ENCODE results near the gene TMTC4. TPM values are rescaled to one million over a fixed set of nuclear protein-coding genes. Genes with fewer than 3 reads are reported as not detected.

The TMTC4 gene
- total and polyA plus RNA-seq, 2 of the 4 experiments (the other 2 are of a cell fraction), result 8.4 to 14.3 TPM

- no TSS peak for BruUV-seq (replicated peaks)
- H2BK120ac ChIP-seq (ENCODE audit: low read depth, low read length), result no peak overlapping the region
- dilution Hi-C loops (cut with HindIII; ENCODE audit: low sequenced_read_pairs, unreplicated experiment), result no loop called here
Observed at GRCh38 chr13:100665403-100665802, 9.2 kb downstream of the TMTC4 start.

More at GRCh38 chr13:100665403-100665802, 9.2 kb downstream of the TMTC4 start:
- H2BK5ac ChIP-seq (ENCODE audit: low read depth, low read length, poor library complexity, severe bottlenecking), result no peak overlapping the region
- H3K14ac ChIP-seq (replicated peaks; ENCODE audit: low read depth, low read length), result no peak overlapping the region
- H3K56ac ChIP-seq (ENCODE audit: extremely low read depth, insufficient read depth, low read length), result no peak overlapping the region
- H2AK5ac ChIP-seq (ENCODE audit: low read depth, low read length), result no peak overlapping the region
- no peak overlapping the region for H3K4ac ChIP-seq (ENCODE audit: low read depth, low read length)
- peaks cover 0 to 2% of the 10 kb centered on the region in 2 experiments; a peak in 1 of 4 replicates for H3K79me1 ChIP-seq (ENCODE audit: low read depth in 1 of 2, low read length in 2 of 2)
- intact Hi-C loops (cut with micrococcal nuclease) (no loop called here), in situ Hi-C loops (cut with MboI; ENCODE audit: low sequenced_read_pairs) (no loop called here)
- H2AK9ac ChIP-seq (replicated peaks; ENCODE audit: low read depth, low read length, poor library complexity), result no peak overlapping the region
- no peak overlapping the region for H3K4me3 ChIP-seq (ENCODE audit: insufficient read depth, low read depth, low read length)
- H2BK20ac ChIP-seq (ENCODE audit: low read depth, low read length), result no peak overlapping the region
- H3K9me1 ChIP-seq (ENCODE audit: insufficient read depth, low read length), result peaks cover 3% of the 10 kb centered on the region; the same call in 1 of the 2 replicates
- H3K27me3 ChIP-seq (ENCODE audit: control insufficient read depth, insufficient read depth, low read length), result no peaks in the 10 kb centered on the region
- ATAC-seq (ENCODE audit: low read depth), result no peak
- no peak overlapping the region for H3K23ac ChIP-seq (ENCODE audit: low read depth, low read length)
- no peak overlapping the region for H3K9ac ChIP-seq (ENCODE audit: low read depth, low read length)
- peaks cover 38% of the 10 kb centered on the region for H3K36me3 ChIP-seq (ENCODE audit: control insufficient read depth, insufficient read depth, low read length)
- H3K18ac ChIP-seq (ENCODE audit: low read depth, low read length), result no peak overlapping the region
- H3K9me3 ChIP-seq (ENCODE audit: control insufficient read depth, insufficient read depth, low read length), result no peaks in the 10 kb centered on the region
- H3K4me2 ChIP-seq (ENCODE audit: low read depth, low read length), result no peak overlapping the region
- H4K5ac ChIP-seq (ENCODE audit: low read depth, low read length), result no peak overlapping the region
- H3K4me1 ChIP-seq (ENCODE audit: control insufficient read depth, insufficient read depth, low read length), result 0 out of 2 replicates have a peak, but pooled peaks cover 3% of the 10 kb centered on the region
- TF ChIP-seq FOS (IDR thresholded peaks at IDR 0.05; ENCODE audit: low read depth, low read length) (no peak), RCOR1 (IDR thresholded peaks at IDR 0.05; ENCODE audit: insufficient replicate concordance, low read length) (no peak), MAFK (IDR thresholded peaks at IDR 0.05; ENCODE audit: low read depth, low read length) (no peak), SMC3 (IDR thresholded peaks at IDR 0.05; ENCODE audit: low read depth, low read length) (no peak), BHLHE40 (IDR thresholded peaks at IDR 0.05; ENCODE audit: low read depth, low read length) (no peak), RAD21 (IDR thresholded peaks at IDR 0.05; ENCODE audit: low read length) (no peak), USF2 (IDR thresholded peaks at IDR 0.05; ENCODE audit: low read depth, low read length) (no peak), CHD1 (IDR thresholded peaks at IDR 0.05; ENCODE audit: low read depth, low read length) (no peak), CTCF (conservative IDR thresholded peaks at IDR 0.05; ENCODE audit: low read depth, low read length) (no peak), NFE2L2 (IDR thresholded peaks at IDR 0.05; ENCODE audit: low read depth, low read length) (no peak), ELK1 (IDR thresholded peaks at IDR 0.05; ENCODE audit: borderline replicate concordance, low read depth, low read length) (no peak), RFX5 (IDR thresholded peaks at IDR 0.05; ENCODE audit: low read depth, low read length) (no peak), MAZ (IDR thresholded peaks at IDR 0.05; ENCODE audit: borderline replicate concordance, low read depth, low read length) (no peak), MXI1 (IDR thresholded peaks at IDR 0.05; ENCODE audit: borderline replicate concordance, low read depth, low read length) (no peak), CEBPB (IDR thresholded peaks at IDR 0.05; ENCODE audit: low read depth, low read length) (no peak), POLR2A (IDR thresholded peaks at IDR 0.05; ENCODE audit: low read depth, low read length) (no peak)
- H4K20me1 ChIP-seq (ENCODE audit: insufficient read depth, low read length), result no peaks in the 10 kb centered on the region
- no peak overlapping the region for H2AFZ ChIP-seq (replicated peaks; ENCODE audit: low read length, poor library complexity)
- 89% methylated on average over 3 of the region's 9 CpGs; no CpG with 5 or more reads in 1 of the 2 experiments for WGBS, 2 experiments (ENCODE audit: extremely low coverage in 2 of 2, insufficient read length in 1 of 2)
- DNase-seq, result no peak
- no peak overlapping the region for H3K27ac ChIP-seq (ENCODE audit: insufficient read depth, low read length)
- H4K8ac ChIP-seq (ENCODE audit: low read depth in 2 of 2, low read length in 2 of 2), result no peak overlapping the region
- ChIA-PET CTCF (no interaction called here), POLR2A (ENCODE audit: unreplicated experiment) (no interaction called here)
- H4K91ac ChIP-seq (ENCODE audit: insufficient read depth, low read depth, low read length), result no peak overlapping the region
- no peak overlapping the region for H2BK15ac ChIP-seq (ENCODE audit: low read depth, low read length)

Measured in IMR-90 (cell line).